ENCODE data around the gene CFAP119.

GRCh38 chr16:30747799-30748633 lies 13.8 kb downstream of the CFAP119 start, which contains the start of gene PHKG2:
- TF ChIP-seq POLR2A (IDR thresholded peaks at IDR 0.05) (peak in 1 of 2 donors; percentile 61), CTCF (IDR thresholded peaks at IDR 0.05) (peak in 1 of 5 experiments; percentile 33)

Data from tibial nerve (tissue), 3 donors.